DND-41 (cell line): ENCODE measurements around the gene ZNF622.

ENCODE experiments used
- ATAC-seq: fragments of 200-7000 bp; cut with Tn5 transposase; 3 replicates; pipeline ENCODE4 v1.9.1; 2021; ENCODE audit warnings: low read depth; ENCODE audit not compliant: insufficient read depth
- DNase-seq: peaks from one replicate; pipeline ENCODE4 v3.0.0-alpha.2; 2020
- H2AFZ ChIP-seq: 2 replicates; pipeline ENCODE4 v1.6.0; 2012; ENCODE audit warnings: low read depth, low read length
- H3K27ac ChIP-seq: 2 replicates; pipeline ENCODE4 v1.5.1; 2012; ENCODE audit warnings: low read length, inconsistent platforms
- H3K27me3 ChIP-seq: fragments of 200-600 bp; sonication (generic); 2 replicates; pipeline ENCODE4 v1.6.0; 2012; ENCODE audit warnings: low read length, mild to moderate bottlenecking, inconsistent platforms; ENCODE audit not compliant: insufficient read depth, poor library complexity
- H3K36me3 ChIP-seq: 2 replicates; pipeline ENCODE4 v1.5.1; 2012; ENCODE audit warnings: low read length, inconsistent platforms; ENCODE audit not compliant: insufficient read depth
- H3K4me1 ChIP-seq: 2 replicates; pipeline ENCODE4 v1.5.1; 2012; ENCODE audit warnings: mild to moderate bottlenecking, low read length; ENCODE audit not compliant: insufficient read depth
- H3K4me2 ChIP-seq: 2 replicates; pipeline ENCODE4 v1.6.0; 2012; ENCODE audit warnings: mild to moderate bottlenecking, moderate library complexity, low read length, inconsistent platforms; ENCODE audit not compliant: insufficient read depth
- H3K4me3 ChIP-seq, 2 experiments: fragments of 200-600 bp in 1 of 2; shearing (Covaris generic) in 1 of 2; 2 replicates each; pipeline ENCODE4 v1.5.1; 2012 to 2016; ENCODE audit warnings: inconsistent platforms in 2 of 2, low read length in 2 of 2, mild to moderate bottlenecking in 2 of 2, low read depth in 1 of 2, moderate library complexity in 1 of 2
- H3K79me2 ChIP-seq: 2 replicates; pipeline ENCODE4 v1.6.0; 2012; ENCODE audit warnings: low read length, inconsistent platforms; ENCODE audit not compliant: insufficient read depth
- H3K9ac ChIP-seq: 2 replicates; pipeline ENCODE4 v1.6.0; 2012; ENCODE audit warnings: low read depth, mild to moderate bottlenecking, inconsistent platforms, low read length, moderate library complexity
- H3K9me3 ChIP-seq: 2 replicates; pipeline ENCODE4 v1.5.1; 2012; ENCODE audit warnings: low read length, moderate library complexity, mild to moderate bottlenecking, inconsistent platforms; ENCODE audit not compliant: insufficient read depth, severe bottlenecking
- H4K20me1 ChIP-seq: 2 replicates; pipeline ENCODE4 v1.6.0; 2012; ENCODE audit warnings: low read length; ENCODE audit not compliant: insufficient read depth
- CTCF ChIP-seq: IDR thresholded peaks from 2 replicates; pipeline ENCODE4 v1.5.1; 2012; ENCODE audit warnings: borderline replicate concordance, low read length, moderate library complexity, mild to moderate bottlenecking; ENCODE audit not compliant: poor library complexity, severe bottlenecking; ENCODE audit errors: extremely low read depth
- EZH2 ChIP-seq: IDR thresholded peaks from 3 replicates; pipeline ENCODE4 v1.6.1; 2012; ENCODE audit warnings: borderline replicate concordance, low read depth, mild to moderate bottlenecking, moderate library complexity, low read length, inconsistent platforms; ENCODE audit not compliant: severe bottlenecking

ZNF622 gene

GRCh38 chr5:16489322-16489791, 23.8 kb upstream of the ZNF622 start:
- Histone ChIP-seq H3K4me3 (no peak overlapping the region), H3K9ac (no peak overlapping the region), H3K36me3 (no peaks in the 10 kb centered on the region), H3K4me1 (no peaks in the 10 kb centered on the region), H3K27me3 (no peaks in the 10 kb centered on the region), H3K79me2 (no peaks in the 10 kb centered on the region), H3K9me3 (no peaks in the 10 kb centered on the region), H3K27ac (no peak overlapping the region), H4K20me1 (no peaks in the 10 kb centered on the region), H2AFZ (no peak overlapping the region), H3K4me2 (no peak overlapping the region)
- DNase-seq (no peak), ATAC-seq (peak; percentile 73)
- TF ChIP-seq EZH2 (no peak), CTCF (peak; percentile 58)

- Histone ChIP-seq H3K4me1 (no peaks in the 10 kb centered on the region), H2AFZ (no peak overlapping the region)
Measured at GRCh38 chr5:16487456-16487855, 21.9 kb upstream of the ZNF622 start.

GRCh38 chr5:16486711-16487111, 21.1 kb upstream of the ZNF622 start:
- ATAC-seq (0 out of 3 replicates have a peak, but pooled peaks have one; percentile 17), DNase-seq (no peak)
- Histone ChIP-seq H3K27me3 (no peaks in the 10 kb centered on the region), H3K4me3 (no peak overlapping the region), H3K9me3 (no peaks in the 10 kb centered on the region), H3K4me1 (no peaks in the 10 kb centered on the region), H3K9ac (no peak overlapping the region), H4K20me1 (no peaks in the 10 kb centered on the region), H3K27ac (no peak overlapping the region), H2AFZ (no peak overlapping the region), H3K36me3 (no peaks in the 10 kb centered on the region), H3K79me2 (no peaks in the 10 kb centered on the region), H3K4me2 (no peak overlapping the region)
- TF ChIP-seq EZH2 (no peak), CTCF (no peak)

More at GRCh38 chr5:16487456-16487855, 21.9 kb upstream of the ZNF622 start:
- Histone ChIP-seq H3K4me2 (no peak overlapping the region), H3K9me3 (no peaks in the 10 kb centered on the region), H3K9ac (no peak overlapping the region), H3K27me3 (no peaks in the 10 kb centered on the region), H3K36me3 (no peaks in the 10 kb centered on the region), H3K79me2 (no peaks in the 10 kb centered on the region), H4K20me1 (no peaks in the 10 kb centered on the region), H3K27ac (no peak overlapping the region), H3K4me3 (no peak overlapping the region)
- TF ChIP-seq CTCF (no peak), EZH2 (no peak)
- DNase-seq, result no peak
- ATAC-seq, result no peak

GRCh38 chr5:16485656-16486055, 20.1 kb upstream of the ZNF622 start:
- no peak overlapping the region for H3K4me3 ChIP-seq
- TF ChIP-seq CTCF, result no peak
- TF ChIP-seq EZH2, result no peak
- H3K4me1 ChIP-seq, result no peaks in the 10 kb centered on the region
- no peaks in the 10 kb centered on the region for H4K20me1 ChIP-seq
- H2AFZ ChIP-seq, result no peak overlapping the region
- no peaks in the 10 kb centered on the region for H3K79me2 ChIP-seq
- H3K9me3 ChIP-seq, result no peaks in the 10 kb centered on the region
- ATAC-seq (no peak), DNase-seq (no peak)
- H3K36me3 ChIP-seq, result no peaks in the 10 kb centered on the region
- no peak overlapping the region for H3K9ac ChIP-seq
- no peak overlapping the region for H3K27ac ChIP-seq
- no peak overlapping the region for H3K4me2 ChIP-seq
- no peaks in the 10 kb centered on the region for H3K27me3 ChIP-seq
